WTC11 (cell line): ENCODE data around the gene SUPT16H. TPM values are rescaled to one million over a fixed set of nuclear protein-coding genes. Genes with fewer than 3 reads are reported as not detected.

Source experiments
- ATAC-seq: fragments of 200-7000 bp; cut with Tn5 transposase; 2 replicates; pipeline ENCODE4 v1.10.0; 2021; ENCODE audit warnings: mild to moderate bottlenecking, moderate library complexity
- CTCF ChIA-PET: fragments of 300-600 bp; sonication (Branson Sonifier 250); formaldehyde crosslinking; loops from one replicate; lab custom pipeline; 2021; ENCODE audit warnings: antibody characterized with exemption; lab: Charles Lee
- POLR2A ChIA-PET: fragments of 350-600 bp; sonication (Branson Sonifier 250); formaldehyde crosslinking; loops from one replicate; lab custom pipeline; 2021; ENCODE audit warnings: antibody characterized with exemption; lab: Charles Lee
- DNase-seq: peaks from one replicate; pipeline ENCODE4 v3.0.0; 2021; ENCODE audit warnings: low spot score
- H3K27ac Mint-ChIP-seq: 2 replicates; pipeline ENCODE4 v1.8.0; 2021; ENCODE audit warnings: mixed read lengths
- H3K27me3 Mint-ChIP-seq: 2 replicates; pipeline ENCODE4 v1.8.0; 2021; ENCODE audit warnings: low read depth, mild to moderate bottlenecking, moderate library complexity, mixed read lengths
- H3K36me3 Mint-ChIP-seq: 2 replicates; pipeline ENCODE4 v1.8.0; 2021; ENCODE audit warnings: mixed read lengths
- H3K4me1 Mint-ChIP-seq: 2 replicates; pipeline ENCODE4 v1.8.0; 2022; ENCODE audit warnings: mixed read lengths
- H3K4me3 Mint-ChIP-seq: 2 replicates; pipeline ENCODE4 v1.8.0; 2021; ENCODE audit warnings: mild to moderate bottlenecking, moderate library complexity, mixed read lengths
- H3K9me3 Mint-ChIP-seq: 2 replicates; pipeline ENCODE4 v1.8.0; 2021; ENCODE audit warnings: mixed read lengths
- E2F4 ChIP-seq: sonication (generic); formaldehyde crosslinking; IDR thresholded peaks from 2 replicates; pipeline ENCODE4 v1.8.1; 2022; ENCODE audit warnings: low read depth, mild to moderate bottlenecking, moderate library complexity, missing genetic modification reagents, borderline replicate concordance
- FOXJ3 ChIP-seq: sonication (generic); formaldehyde crosslinking; IDR thresholded peaks from 2 replicates; pipeline ENCODE4 v1.9.0; 2021; ENCODE audit warnings: missing genetic modification reagents, mild to moderate bottlenecking, borderline replicate concordance
- FOXK1 ChIP-seq: sonication (generic); formaldehyde crosslinking; IDR thresholded peaks from 2 replicates; pipeline ENCODE4 v1.8.0; 2022; ENCODE audit warnings: mild to moderate bottlenecking, moderate library complexity, missing genetic modification reagents
- FOXP1 ChIP-seq: sonication (generic); formaldehyde crosslinking; IDR thresholded peaks from 2 replicates; pipeline ENCODE4 v1.8.0; 2022; ENCODE audit warnings: missing genetic modification reagents, mild to moderate bottlenecking, moderate library complexity, borderline replicate concordance
- MXD4 ChIP-seq: fragments of 250-450 bp; sonication (Bioruptor Pico); IDR thresholded peaks from 2 replicates; pipeline ENCODE4 v1.8.0; 2021; ENCODE audit warnings: mild to moderate bottlenecking, moderate library complexity, borderline replicate concordance
- NFATC4 ChIP-seq: fragments of 250-450 bp; sonication (Bioruptor Pico); IDR thresholded peaks from 2 replicates; pipeline ENCODE4 v1.9.0; 2021; ENCODE audit warnings: mild to moderate bottlenecking
- PRDM15 ChIP-seq: sonication (generic); formaldehyde crosslinking; IDR thresholded peaks from 2 replicates; pipeline ENCODE4 v1.8.0; 2022; ENCODE audit warnings: missing genetic modification reagents
- RORB ChIP-seq: fragments of 250-450 bp; sonication (Bioruptor Pico); IDR thresholded peaks from 2 replicates; pipeline ENCODE4 v1.9.0; 2021; ENCODE audit warnings: mild to moderate bottlenecking
- STAT6 ChIP-seq: sonication (generic); formaldehyde crosslinking; conservative IDR thresholded peaks from 2 replicates; pipeline ENCODE4 v1.8.1; 2023; ENCODE audit warnings: mild to moderate bottlenecking, low read depth, missing genetic modification reagents, moderate library complexity
- TP53 ChIP-seq: sonication (generic); formaldehyde crosslinking; IDR thresholded peaks from 2 replicates; pipeline ENCODE4 v1.8.1; 2023; ENCODE audit warnings: mild to moderate bottlenecking, missing genetic modification reagents
- ZNF121 ChIP-seq: sonication (generic); formaldehyde crosslinking; IDR thresholded peaks from 2 replicates; pipeline ENCODE4 v1.8.0; 2023; ENCODE audit warnings: missing genetic modification reagents
- ZNF281 ChIP-seq: sonication (generic); formaldehyde crosslinking; IDR thresholded peaks from 2 replicates; pipeline ENCODE4 v1.8.0; 2023; ENCODE audit warnings: mild to moderate bottlenecking, missing genetic modification reagents
- ZNF423 ChIP-seq: fragments of 250-450 bp; sonication (Bioruptor Pico); IDR thresholded peaks from 2 replicates; pipeline ENCODE4 v2.1.2; 2022; ENCODE audit warnings: mild to moderate bottlenecking, moderate library complexity
- total RNA-seq: library from RNA; stranded (reverse); gene quantifications from 3 replicates; pipeline ENCODE4 v1.2.3, GENCODE V29; 2021
- TF ChIP-seq, protein P1 (sequence below): fragments of 200-600 bp; IDR thresholded peaks from 2 replicates; pipeline ENCODE4 v1.8.0; 2022; ENCODE audit warnings: antibody characterized with exemption
- TF ChIP-seq, protein P2 (sequence below): sonication (generic); formaldehyde crosslinking; IDR thresholded peaks from 2 replicates; pipeline ENCODE4 v1.8.1; 2022; ENCODE audit warnings: mild to moderate bottlenecking, moderate library complexity, missing genetic modification reagents
- TF ChIP-seq, protein P3 (sequence below): fragments of 250-450 bp; sonication (Bioruptor Pico); conservative IDR thresholded peaks from 2 replicates; pipeline ENCODE4 v1.9.0; 2021; ENCODE audit warnings: mild to moderate bottlenecking
- TF ChIP-seq, protein P4 (sequence below): sonication (generic); formaldehyde crosslinking; IDR thresholded peaks from 2 replicates; pipeline ENCODE4 v1.8.1; 2022; ENCODE audit warnings: missing genetic modification reagents, borderline replicate concordance

The SUPT16H gene
- total RNA-seq, 1 experiment from 2014 or later, result 178 TPM

DNA sequence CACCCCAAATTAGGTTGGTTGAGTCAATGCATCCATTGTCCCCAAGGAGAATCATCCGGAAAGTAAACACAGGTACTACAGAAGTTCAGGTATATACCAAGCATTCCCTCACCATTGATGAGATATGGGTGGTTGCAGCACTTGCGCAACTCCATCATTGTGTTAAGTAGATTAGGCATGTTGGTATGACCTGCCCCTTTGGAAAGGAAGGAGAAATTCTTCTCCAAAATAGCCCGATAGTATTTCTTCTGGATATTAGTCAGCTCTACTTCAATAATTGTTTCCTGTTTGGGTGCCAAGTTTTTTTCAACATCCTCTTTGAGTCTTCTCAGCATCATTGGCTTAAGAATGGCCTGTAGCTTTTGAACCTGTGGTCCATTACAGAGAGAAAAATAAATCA is 21.3 kb upstream of the SUPT16H start (continued):
- TF ChIP-seq ZNF281, result no peak
- TF ChIP-seq, all 79 proteins: peak for 0

DNA sequence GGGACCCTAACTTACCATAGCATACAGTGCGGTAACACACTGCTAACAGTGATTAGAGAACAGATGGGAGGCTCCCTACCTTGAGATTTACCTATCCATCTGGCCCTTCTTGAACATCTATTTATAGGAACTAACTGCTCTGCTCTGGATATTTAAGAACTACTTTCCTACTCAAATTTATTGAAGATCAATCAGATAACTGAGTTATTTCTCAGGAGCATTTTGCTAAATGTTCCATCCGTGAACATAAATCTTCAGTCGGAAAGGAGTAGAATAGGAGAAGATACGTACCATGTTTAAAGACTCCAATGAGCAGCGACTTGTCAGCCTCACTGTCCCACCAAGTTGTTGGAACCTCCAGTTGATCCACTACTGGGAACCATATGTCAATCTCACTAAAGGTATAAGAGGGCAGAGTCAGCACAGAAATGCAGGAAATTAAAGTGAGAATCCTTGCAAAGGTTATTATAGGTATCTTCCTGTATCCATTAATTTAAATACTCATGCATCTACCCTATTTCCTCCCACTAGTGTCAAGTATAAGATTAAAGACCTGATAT is 15.6 kb upstream of the SUPT16H start:
- Mint-ChIP-seq H3K4me1 (no peaks in the 10 kb centered on the region), H3K9me3 (no peaks in the 10 kb centered on the region), H3K27me3 (no peaks in the 10 kb centered on the region), H3K27ac (no peak overlapping the region), H3K36me3 (peaks cover 84% of the 10 kb centered on the region), H3K4me3 (no peak overlapping the region)
- ATAC-seq, result no peak
- no peak for DNase-seq
- TF ChIP-seq STAT6 (CRISPR knock-in tag), result no peak
- TF ChIP-seq MXD4 (CRISPR knock-in tag), result no peak
- no peak for TF ChIP-seq ZNF121 (CRISPR knock-in tag)
- no peak for TF ChIP-seq FOXP1
- TF ChIP-seq NFATC4 (CRISPR knock-in tag), result no peak
- TF ChIP-seq E2F4 (CRISPR knock-in tag), result no peak
- no peak for TF ChIP-seq FOXK1 (CRISPR knock-in tag)
- no peak for TF ChIP-seq ZNF423 (CRISPR knock-in tag)
- TF ChIP-seq, protein P1, sequence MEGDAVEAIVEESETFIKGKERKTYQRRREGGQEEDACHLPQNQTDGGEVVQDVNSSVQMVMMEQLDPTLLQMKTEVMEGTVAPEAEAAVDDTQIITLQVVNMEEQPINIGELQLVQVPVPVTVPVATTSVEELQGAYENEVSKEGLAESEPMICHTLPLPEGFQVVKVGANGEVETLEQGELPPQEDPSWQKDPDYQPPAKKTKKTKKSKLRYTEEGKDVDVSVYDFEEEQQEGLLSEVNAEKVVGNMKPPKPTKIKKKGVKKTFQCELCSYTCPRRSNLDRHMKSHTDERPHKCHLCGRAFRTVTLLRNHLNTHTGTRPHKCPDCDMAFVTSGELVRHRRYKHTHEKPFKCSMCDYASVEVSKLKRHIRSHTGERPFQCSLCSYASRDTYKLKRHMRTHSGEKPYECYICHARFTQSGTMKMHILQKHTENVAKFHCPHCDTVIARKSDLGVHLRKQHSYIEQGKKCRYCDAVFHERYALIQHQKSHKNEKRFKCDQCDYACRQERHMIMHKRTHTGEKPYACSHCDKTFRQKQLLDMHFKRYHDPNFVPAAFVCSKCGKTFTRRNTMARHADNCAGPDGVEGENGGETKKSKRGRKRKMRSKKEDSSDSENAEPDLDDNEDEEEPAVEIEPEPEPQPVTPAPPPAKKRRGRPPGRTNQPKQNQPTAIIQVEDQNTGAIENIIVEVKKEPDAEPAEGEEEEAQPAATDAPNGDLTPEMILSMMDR, result no peak
- no peak for TF ChIP-seq TP53
- TF ChIP-seq, protein P2, sequence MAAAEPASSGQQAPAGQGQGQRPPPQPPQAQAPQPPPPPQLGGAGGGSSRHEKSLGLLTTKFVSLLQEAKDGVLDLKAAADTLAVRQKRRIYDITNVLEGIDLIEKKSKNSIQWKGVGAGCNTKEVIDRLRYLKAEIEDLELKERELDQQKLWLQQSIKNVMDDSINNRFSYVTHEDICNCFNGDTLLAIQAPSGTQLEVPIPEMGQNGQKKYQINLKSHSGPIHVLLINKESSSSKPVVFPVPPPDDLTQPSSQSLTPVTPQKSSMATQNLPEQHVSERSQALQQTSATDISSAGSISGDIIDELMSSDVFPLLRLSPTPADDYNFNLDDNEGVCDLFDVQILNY, result no peak
- no peak for TF ChIP-seq RORB (CRISPR knock-in tag)
- TF ChIP-seq, protein P3, sequence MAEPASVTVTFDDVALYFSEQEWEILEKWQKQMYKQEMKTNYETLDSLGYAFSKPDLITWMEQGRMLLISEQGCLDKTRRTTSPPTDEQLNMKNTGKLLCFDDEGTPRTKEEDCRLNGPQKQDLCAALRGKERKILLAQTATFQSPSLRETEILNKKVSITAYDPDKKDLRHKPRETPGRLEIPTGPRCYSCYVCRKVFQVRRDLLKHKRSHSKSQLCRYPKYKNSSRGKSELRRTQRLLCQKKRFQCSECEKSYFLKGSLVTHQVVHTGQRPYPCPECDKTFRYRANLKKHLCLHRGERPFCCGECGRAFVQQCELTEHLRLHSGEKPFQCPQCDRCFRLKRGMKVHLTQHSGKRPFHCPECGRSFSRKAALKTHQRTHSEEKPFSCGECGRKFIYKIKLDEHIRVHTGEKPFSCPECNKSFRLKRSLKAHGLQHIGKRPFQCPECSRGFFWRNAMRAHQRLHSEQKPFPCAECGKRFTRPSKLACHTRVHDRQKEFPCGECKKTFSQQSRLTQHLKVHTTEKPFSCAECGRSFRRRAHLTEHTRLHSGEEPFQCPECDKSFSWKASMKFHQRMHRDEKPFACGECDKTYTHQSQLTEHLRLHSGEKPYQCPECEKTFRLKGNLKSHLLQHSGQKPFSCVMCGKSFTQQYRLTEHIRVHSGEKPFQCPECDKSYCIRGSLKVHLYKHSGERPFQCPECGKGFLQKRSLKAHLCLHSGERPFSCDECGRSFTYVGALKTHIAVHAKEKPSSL (CRISPR knock-in tag), result no peak
- TF ChIP-seq PRDM15 (CRISPR knock-in tag), result no peak
- TF ChIP-seq FOXJ3 (CRISPR knock-in tag), result no peak
- TF ChIP-seq, protein P4, sequence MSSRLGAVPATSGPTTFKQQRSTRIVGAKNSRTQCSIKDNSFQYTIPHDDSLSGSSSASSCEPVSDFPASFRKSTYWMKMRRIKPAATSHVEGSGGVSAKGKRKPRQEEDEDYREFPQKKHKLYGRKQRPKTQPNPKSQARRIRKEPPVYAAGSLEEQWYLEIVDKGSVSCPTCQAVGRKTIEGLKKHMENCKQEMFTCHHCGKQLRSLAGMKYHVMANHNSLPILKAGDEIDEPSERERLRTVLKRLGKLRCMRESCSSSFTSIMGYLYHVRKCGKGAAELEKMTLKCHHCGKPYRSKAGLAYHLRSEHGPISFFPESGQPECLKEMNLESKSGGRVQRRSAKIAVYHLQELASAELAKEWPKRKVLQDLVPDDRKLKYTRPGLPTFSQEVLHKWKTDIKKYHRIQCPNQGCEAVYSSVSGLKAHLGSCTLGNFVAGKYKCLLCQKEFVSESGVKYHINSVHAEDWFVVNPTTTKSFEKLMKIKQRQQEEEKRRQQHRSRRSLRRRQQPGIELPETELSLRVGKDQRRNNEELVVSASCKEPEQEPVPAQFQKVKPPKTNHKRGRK (CRISPR knock-in tag), result no peak
- ChIA-PET POLR2A (no interaction called here), CTCF (no interaction called here)
